HepG2 (cell line): ENCODE measurements around the gene FBXW8. TPM values are rescaled to one million over a fixed set of nuclear protein-coding genes. Genes with fewer than 3 reads are reported as not detected.

Experiments
- FOSL2 ChIP-seq: sonication (generic); formaldehyde crosslinking; IDR thresholded peaks from 2 replicates; pipeline ENCODE4 v1.4.0; 2020; ENCODE audit warnings: missing genetic modification reagents
- HDAC2 ChIP-seq: sonication (generic); formaldehyde crosslinking; IDR thresholded peaks from 2 replicates; pipeline ENCODE4 v1.4.0; 2020; ENCODE audit warnings: missing genetic modification reagents
- IKZF4 ChIP-seq: sonication (generic); formaldehyde crosslinking; IDR thresholded peaks from 2 replicates; pipeline ENCODE4 v1.5.1; 2020; ENCODE audit warnings: borderline replicate concordance, mild to moderate bottlenecking, low read depth, missing genetic modification reagents; ENCODE audit errors: not compliant biosample characterization
- JUNB ChIP-seq: sonication (generic); formaldehyde crosslinking; IDR thresholded peaks from 2 replicates; pipeline ENCODE4 v1.8.0; 2022; ENCODE audit warnings: missing genetic modification reagents, mild to moderate bottlenecking, borderline replicate concordance
- NR2F1 ChIP-seq, 2 experiments: fragments of 450-650 bp in 1 of 2; formaldehyde crosslinking in 1 of 2; IDR thresholded peaks; 2 replicates each; pipeline versions ENCODE4 v1.5.0 to v1.6.1; 2016 to 2020; ENCODE audit warnings: mild to moderate bottlenecking in 1 of 2, missing compliant biosample characterization in 1 of 2, missing genetic modification reagents in 1 of 2, moderate library complexity in 1 of 2
- ZNF251 ChIP-seq: sonication (generic); formaldehyde crosslinking; IDR thresholded peaks from 2 replicates; pipeline ENCODE4 v1.9.0; 2021; ENCODE audit warnings: mild to moderate bottlenecking, missing genetic modification reagents
- ZNF256 ChIP-seq: sonication (generic); formaldehyde crosslinking; conservative IDR thresholded peaks from 2 replicates; pipeline ENCODE4 v1.4.0; 2020; ENCODE audit warnings: missing genetic modification reagents
- ZNF367 ChIP-seq: sonication (generic); formaldehyde crosslinking; IDR thresholded peaks from 2 replicates; pipeline ENCODE4 v1.4.0; 2020; ENCODE audit warnings: missing genetic modification reagents, borderline replicate concordance
- ZNF432 ChIP-seq: sonication (generic); formaldehyde crosslinking; IDR thresholded peaks from 2 replicates; pipeline ENCODE4 v1.5.0; 2020; ENCODE audit warnings: missing genetic modification reagents, mild to moderate bottlenecking, borderline replicate concordance
- ZNF451 ChIP-seq: sonication (generic); formaldehyde crosslinking; IDR thresholded peaks from 2 replicates; pipeline ENCODE4 v1.5.0; 2020; ENCODE audit warnings: mild to moderate bottlenecking, missing genetic modification reagents
- ZNF629 ChIP-seq: sonication (generic); formaldehyde crosslinking; conservative IDR thresholded peaks from 2 replicates; pipeline ENCODE4 v1.5.0; 2020; ENCODE audit warnings: missing genetic modification reagents
- polyA plus RNA-seq, 8 experiments: library from polyadenylated mRNA; depleted of rRNA in 3 of 8; stranded (reverse) in 7 of 8; unstranded in 1 of 8; fragments of >200 nt; fragmentation: Illumina TruSeq in 4 of 8; extraction: Trizol in 4 of 8; gene quantifications; 2 replicates each; pipeline versions ENCODE4 v1.2.1 to v1.2.3, GENCODE V29; 2011 to 2016; ENCODE audit warnings: low read depth in 4 of 8, missing spikeins in 1 of 8, mixed read lengths in 1 of 8; ENCODE audit not compliant: insufficient read depth in 1 of 8
- total RNA-seq, 5 experiments: library from RNA; depleted of rRNA; stranded (reverse); fragments of >200 nt; fragmentation: Illumina TruSeq; extraction: Trizol; gene quantifications; 2 replicates each; pipeline ENCODE4 v1.2.3, GENCODE V29; 2016; ENCODE audit warnings: low read depth in 1 of 5
- TF ChIP-seq, protein P1 (sequence below): IDR thresholded peaks from 2 replicates; pipeline ENCODE4 v1.4.0; 2020; ENCODE audit warnings: mild to moderate bottlenecking, missing genetic modification reagents
- TF ChIP-seq, protein P2 (sequence below), 2 experiments: sonication (generic) in 1 of 2; formaldehyde crosslinking in 1 of 2; IDR thresholded peaks; 2 replicates each; pipeline versions ENCODE4 v1.4.0 to v1.6.1; 2016 to 2020; ENCODE audit warnings: borderline replicate concordance in 1 of 2, low read depth in 1 of 2, mild to moderate bottlenecking in 1 of 2, missing genetic modification reagents in 1 of 2
- TF ChIP-seq, protein P3 (sequence below): sonication (generic); formaldehyde crosslinking; IDR thresholded peaks from 2 replicates; pipeline ENCODE4 v1.4.0; 2020; ENCODE audit warnings: missing genetic modification reagents, borderline replicate concordance
- TF ChIP-seq, protein P4 (sequence below): sonication (generic); formaldehyde crosslinking; IDR thresholded peaks from 2 replicates; pipeline ENCODE4 v1.4.0; 2020; ENCODE audit warnings: missing genetic modification reagents

Gene FBXW8
- total and polyA plus RNA-seq, 2 of the 13 experiments (the other 11 are each of a cell fraction or from before 2014, with no cell fraction given): 5.1 to 5.9 TPM

DNA sequence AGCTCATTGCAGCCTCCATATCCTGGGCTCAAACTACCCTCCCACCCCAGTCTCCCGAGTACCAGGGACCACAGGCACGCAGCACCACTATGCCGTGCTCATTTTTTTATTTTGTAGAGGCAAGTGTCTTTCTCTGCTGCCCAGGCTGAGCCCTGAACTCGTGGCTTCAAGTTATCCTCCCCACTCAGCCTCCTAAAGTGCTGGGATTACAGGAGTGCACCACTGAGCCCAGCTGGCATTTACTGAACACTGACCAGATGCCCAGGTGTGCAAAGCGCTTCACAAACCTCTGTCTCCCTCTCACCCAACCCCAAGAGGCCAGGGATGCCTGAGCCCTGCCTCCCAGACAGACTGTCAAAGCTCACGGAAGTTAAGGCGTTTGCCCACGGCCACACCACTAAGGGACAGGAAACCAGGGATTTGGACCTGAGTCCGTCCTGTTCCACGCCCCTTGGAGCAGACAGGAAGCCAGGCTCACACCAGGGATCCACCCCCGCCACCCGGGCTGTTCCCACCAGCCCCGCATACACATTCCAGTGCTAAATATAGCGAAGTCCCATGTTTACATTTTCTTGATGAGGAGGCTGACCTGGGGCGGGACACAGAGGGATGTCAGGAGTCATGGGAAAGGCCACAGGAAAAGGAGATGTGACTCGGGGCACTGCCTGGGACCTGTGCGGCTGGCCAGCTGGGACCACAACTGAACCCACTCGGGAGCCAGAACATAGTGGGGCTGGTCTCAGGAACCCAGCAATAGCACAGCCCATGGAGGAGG, 137.2 kb downstream of the FBXW8 start (continued):
- TF ChIP-seq, protein P1, sequence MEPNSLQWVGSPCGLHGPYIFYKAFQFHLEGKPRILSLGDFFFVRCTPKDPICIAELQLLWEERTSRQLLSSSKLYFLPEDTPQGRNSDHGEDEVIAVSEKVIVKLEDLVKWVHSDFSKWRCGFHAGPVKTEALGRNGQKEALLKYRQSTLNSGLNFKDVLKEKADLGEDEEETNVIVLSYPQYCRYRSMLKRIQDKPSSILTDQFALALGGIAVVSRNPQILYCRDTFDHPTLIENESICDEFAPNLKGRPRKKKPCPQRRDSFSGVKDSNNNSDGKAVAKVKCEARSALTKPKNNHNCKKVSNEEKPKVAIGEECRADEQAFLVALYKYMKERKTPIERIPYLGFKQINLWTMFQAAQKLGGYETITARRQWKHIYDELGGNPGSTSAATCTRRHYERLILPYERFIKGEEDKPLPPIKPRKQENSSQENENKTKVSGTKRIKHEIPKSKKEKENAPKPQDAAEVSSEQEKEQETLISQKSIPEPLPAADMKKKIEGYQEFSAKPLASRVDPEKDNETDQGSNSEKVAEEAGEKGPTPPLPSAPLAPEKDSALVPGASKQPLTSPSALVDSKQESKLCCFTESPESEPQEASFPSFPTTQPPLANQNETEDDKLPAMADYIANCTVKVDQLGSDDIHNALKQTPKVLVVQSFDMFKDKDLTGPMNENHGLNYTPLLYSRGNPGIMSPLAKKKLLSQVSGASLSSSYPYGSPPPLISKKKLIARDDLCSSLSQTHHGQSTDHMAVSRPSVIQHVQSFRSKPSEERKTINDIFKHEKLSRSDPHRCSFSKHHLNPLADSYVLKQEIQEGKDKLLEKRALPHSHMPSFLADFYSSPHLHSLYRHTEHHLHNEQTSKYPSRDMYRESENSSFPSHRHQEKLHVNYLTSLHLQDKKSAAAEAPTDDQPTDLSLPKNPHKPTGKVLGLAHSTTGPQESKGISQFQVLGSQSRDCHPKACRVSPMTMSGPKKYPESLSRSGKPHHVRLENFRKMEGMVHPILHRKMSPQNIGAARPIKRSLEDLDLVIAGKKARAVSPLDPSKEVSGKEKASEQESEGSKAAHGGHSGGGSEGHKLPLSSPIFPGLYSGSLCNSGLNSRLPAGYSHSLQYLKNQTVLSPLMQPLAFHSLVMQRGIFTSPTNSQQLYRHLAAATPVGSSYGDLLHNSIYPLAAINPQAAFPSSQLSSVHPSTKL (CRISPR knock-in tag): peak; percentile 85
- TF ChIP-seq ZNF451 (CRISPR knock-in tag) (peak; percentile 74; the same call in 1 of the 2 replicates), NR2F1 (CRISPR knock-in tag; IDR thresholded peaks at IDR 0.05) (peak; percentile 73 to 83; a peak in 2 of 4 replicates), JUNB (CRISPR knock-in tag) (no peak), ZNF256 (no peak), ZNF251 (CRISPR knock-in tag) (no peak), ZNF629 (CRISPR knock-in tag) (no peak), IKZF4 (no peak), ZNF432 (no peak), HDAC2 (CRISPR knock-in tag) (peak; percentile 95), ZNF367 (CRISPR knock-in tag) (no peak), FOSL2 (CRISPR knock-in tag) (peak; percentile 63)
- TF ChIP-seq, protein P2, sequence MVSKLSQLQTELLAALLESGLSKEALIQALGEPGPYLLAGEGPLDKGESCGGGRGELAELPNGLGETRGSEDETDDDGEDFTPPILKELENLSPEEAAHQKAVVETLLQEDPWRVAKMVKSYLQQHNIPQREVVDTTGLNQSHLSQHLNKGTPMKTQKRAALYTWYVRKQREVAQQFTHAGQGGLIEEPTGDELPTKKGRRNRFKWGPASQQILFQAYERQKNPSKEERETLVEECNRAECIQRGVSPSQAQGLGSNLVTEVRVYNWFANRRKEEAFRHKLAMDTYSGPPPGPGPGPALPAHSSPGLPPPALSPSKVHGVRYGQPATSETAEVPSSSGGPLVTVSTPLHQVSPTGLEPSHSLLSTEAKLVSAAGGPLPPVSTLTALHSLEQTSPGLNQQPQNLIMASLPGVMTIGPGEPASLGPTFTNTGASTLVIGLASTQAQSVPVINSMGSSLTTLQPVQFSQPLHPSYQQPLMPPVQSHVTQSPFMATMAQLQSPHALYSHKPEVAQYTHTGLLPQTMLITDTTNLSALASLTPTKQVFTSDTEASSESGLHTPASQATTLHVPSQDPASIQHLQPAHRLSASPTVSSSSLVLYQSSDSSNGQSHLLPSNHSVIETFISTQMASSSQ (IDR thresholded peaks at IDR 0.05; ENCODE audit: low read depth): no peak
- TF ChIP-seq, protein P2 (CRISPR knock-in tag; IDR thresholded peaks at IDR 0.05; ENCODE audit: borderline replicate concordance): peak; percentile 79; the same call in 1 of the 2 replicates
- TF ChIP-seq, protein P3, sequence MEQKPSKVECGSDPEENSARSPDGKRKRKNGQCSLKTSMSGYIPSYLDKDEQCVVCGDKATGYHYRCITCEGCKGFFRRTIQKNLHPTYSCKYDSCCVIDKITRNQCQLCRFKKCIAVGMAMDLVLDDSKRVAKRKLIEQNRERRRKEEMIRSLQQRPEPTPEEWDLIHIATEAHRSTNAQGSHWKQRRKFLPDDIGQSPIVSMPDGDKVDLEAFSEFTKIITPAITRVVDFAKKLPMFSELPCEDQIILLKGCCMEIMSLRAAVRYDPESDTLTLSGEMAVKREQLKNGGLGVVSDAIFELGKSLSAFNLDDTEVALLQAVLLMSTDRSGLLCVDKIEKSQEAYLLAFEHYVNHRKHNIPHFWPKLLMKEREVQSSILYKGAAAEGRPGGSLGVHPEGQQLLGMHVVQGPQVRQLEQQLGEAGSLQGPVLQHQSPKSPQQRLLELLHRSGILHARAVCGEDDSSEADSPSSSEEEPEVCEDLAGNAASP: peak; percentile 89
- TF ChIP-seq, protein P4, sequence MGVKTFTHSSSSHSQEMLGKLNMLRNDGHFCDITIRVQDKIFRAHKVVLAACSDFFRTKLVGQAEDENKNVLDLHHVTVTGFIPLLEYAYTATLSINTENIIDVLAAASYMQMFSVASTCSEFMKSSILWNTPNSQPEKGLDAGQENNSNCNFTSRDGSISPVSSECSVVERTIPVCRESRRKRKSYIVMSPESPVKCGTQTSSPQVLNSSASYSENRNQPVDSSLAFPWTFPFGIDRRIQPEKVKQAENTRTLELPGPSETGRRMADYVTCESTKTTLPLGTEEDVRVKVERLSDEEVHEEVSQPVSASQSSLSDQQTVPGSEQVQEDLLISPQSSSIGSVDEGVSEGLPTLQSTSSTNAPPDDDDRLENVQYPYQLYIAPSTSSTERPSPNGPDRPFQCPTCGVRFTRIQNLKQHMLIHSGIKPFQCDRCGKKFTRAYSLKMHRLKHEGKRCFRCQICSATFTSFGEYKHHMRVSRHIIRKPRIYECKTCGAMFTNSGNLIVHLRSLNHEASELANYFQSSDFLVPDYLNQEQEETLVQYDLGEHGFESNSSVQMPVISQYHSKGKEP (CRISPR knock-in tag): no peak
